VCaP (cell line): ENCODE results near the gene EPHB1.

Experiments used
- H3K27ac ChIP-seq: fragments of 450-650 bp; 2 replicates; pipeline ENCODE4 v1.5.1; 2017
- CTCF ChIP-seq: fragments of 450-650 bp; conservative IDR thresholded peaks from 2 replicates; pipeline ENCODE4 v1.5.1; 2017; ENCODE audit warnings: mild to moderate bottlenecking, moderate library complexity

Gene EPHB1

GRCh38 chr3:135117977-135118376, 322.9 kb downstream of the EPHB1 start:
- TF ChIP-seq CTCF, result no peak
- H3K27ac ChIP-seq, result no peak overlapping the region

GRCh38 chr3:135118792-135119191, 323.7 kb downstream of the EPHB1 start:
- TF ChIP-seq CTCF, result no peak
- no peak overlapping the region for H3K27ac ChIP-seq

GRCh38 chr3:135125171-135125801, 330.2 kb downstream of the EPHB1 start:
- no peak for TF ChIP-seq CTCF
- no peak overlapping the region for H3K27ac ChIP-seq

GRCh38 chr3:135127946-135128470, 332.9 kb downstream of the EPHB1 start:
- TF ChIP-seq CTCF, result no peak
- no peak overlapping the region for H3K27ac ChIP-seq

- no peak for TF ChIP-seq CTCF
- H3K27ac ChIP-seq, result no peak overlapping the region
These were observed 333.8 kb downstream of the EPHB1 start for GRCh38 chr3:135128818-135129217.

GRCh38 chr3:135131290-135131689, 336.2 kb downstream of the EPHB1 start:
- no peak overlapping the region for H3K27ac ChIP-seq

More at GRCh38 chr3:135131290-135131689, 336.2 kb downstream of the EPHB1 start:
- TF ChIP-seq CTCF, result no peak
